ENCODE measurements around the gene LRRN4CL.
"Not testable (repeated sequence)": the region's sequence is repeated elsewhere in the genome, so short reads cannot be mapped to it uniquely, and the experiment has no call there.

The LRRN4CL gene

GRCh38 chr11:62689421-62690183 is at the start of gene LRRN4CL:
TSS of gene LRRN4CL (minus strand) at chr11:62689530. CDS start at chr11:62688508, 1,022 bp downstream.
- Histone ChIP-seq H3K27ac (no peak within 1 kb of the TSS), H3K27me3 (replicated peaks) (no peaks in the 10 kb centered on the region), H3K4me3 (ENCODE audit: low read depth, low read length) (no peak within 1 kb of the TSS), H3K36me3 (replicated peaks) (peaks cover 31% of the 10 kb centered on the region)
- TF ChIP-seq CTCF (IDR thresholded peaks at IDR 0.05; ENCODE audit: low read depth, low read length, missing control alignments): no peak
- peak; percentile 37 for DNase-seq
- in situ Hi-C loops (cut with HindIII; ENCODE audit: low pct_ligation_motif_present, low sequenced_read_pairs): no loop called here

- H3K4me3 ChIP-seq (ENCODE audit: low read depth, low read length): no peak overlapping the region
- DNase-seq: no peak
- H3K36me3 ChIP-seq (replicated peaks): peaks cover 55% of the 10 kb centered on the region
- in situ Hi-C loops (cut with HindIII; ENCODE audit: low pct_ligation_motif_present, low sequenced_read_pairs): no loop called here
- TF ChIP-seq CTCF (IDR thresholded peaks at IDR 0.05; ENCODE audit: low read depth, low read length, missing control alignments): no peak
- no peaks in the 10 kb centered on the region for H3K27me3 ChIP-seq (replicated peaks)
- H3K27ac ChIP-seq: no peak overlapping the region
These were observed 47.9 kb upstream of the LRRN4CL start for GRCh38 chr11:62737196-62737595.

- Histone ChIP-seq H3K4me3 (ENCODE audit: low read depth, low read length) (no peak overlapping the region), H3K27ac (no peak overlapping the region), H3K27me3 (replicated peaks) (no peaks in the 10 kb centered on the region), H3K36me3 (replicated peaks) (peaks cover 37% of the 10 kb centered on the region)
- no peak for DNase-seq
- TF ChIP-seq CTCF (IDR thresholded peaks at IDR 0.05; ENCODE audit: low read depth, low read length, missing control alignments): no peak
- in situ Hi-C loops (cut with HindIII; ENCODE audit: low pct_ligation_motif_present, low sequenced_read_pairs): no loop called here
These were observed 43.5 kb upstream of the LRRN4CL start for GRCh38 chr11:62732830-62733229.

GRCh38 chr11:62730076-62730475 is 40.7 kb upstream of the LRRN4CL start:
- peaks cover 22% of the 10 kb centered on the region for H3K36me3 ChIP-seq (replicated peaks)
- H3K4me3 ChIP-seq (ENCODE audit: low read depth, low read length): peak overlapping the region; percentile 93
- H3K27me3 ChIP-seq (replicated peaks); H3K27ac ChIP-seq; in situ Hi-C loops (cut with HindIII; ENCODE audit: low pct_ligation_motif_present, low sequenced_read_pairs); DNase-seq: not testable (repeated sequence)

- peak; percentile 87 for DNase-seq
- H3K27me3 ChIP-seq (replicated peaks): no peaks in the 10 kb centered on the region
- H3K27ac ChIP-seq: peak within 1 kb of the TSS; percentile 95
- H3K36me3 ChIP-seq (replicated peaks): peaks cover 17% of the 10 kb centered on the region
- H3K4me3 ChIP-seq (ENCODE audit: low read depth, low read length): peak within 1 kb of the TSS; percentile 93
- TF ChIP-seq CTCF (IDR thresholded peaks at IDR 0.05; ENCODE audit: low read depth, low read length, missing control alignments): no peak
- in situ Hi-C loops (cut with HindIII; ENCODE audit: low pct_ligation_motif_present, low sequenced_read_pairs): no loop called here
These were observed 39.0 kb upstream of the LRRN4CL start, which contains the start of gene TTC9C for GRCh38 chr11:62728171-62728988. TSS of gene TTC9C (plus strand) at chr11:62728486. CDS start at chr11:62728849, 363 bp downstream.

GRCh38 chr11:62727872-62728170 is 38.5 kb upstream of the LRRN4CL start:
- Histone ChIP-seq H3K27me3 (replicated peaks) (no peaks in the 10 kb centered on the region), H3K4me3 (ENCODE audit: low read depth, low read length) (peak overlapping the region; percentile 93), H3K27ac (peak overlapping the region; percentile 95), H3K36me3 (replicated peaks) (peaks cover 18% of the 10 kb centered on the region)
- DNase-seq: peak; percentile 95
- in situ Hi-C loops (cut with HindIII; ENCODE audit: low pct_ligation_motif_present, low sequenced_read_pairs): no loop called here
- TF ChIP-seq CTCF (IDR thresholded peaks at IDR 0.05; ENCODE audit: low read depth, low read length, missing control alignments): no peak

Data from brain microvascular endothelial cell (primary cell).